B cell (primary cell): ENCODE results near the gene SLC35F2. TPM values are rescaled to one million over a fixed set of nuclear protein-coding genes. Genes with fewer than 3 reads are reported as not detected.

Experiments used
- ATAC-seq: fragments of 200-7000 bp; cut with Tn5 transposase; one replicate; pipeline ENCODE4 v1.10.0; 2021; ENCODE audit warnings: low read depth, mild to moderate bottlenecking, moderate number of reproducible peaks, moderate library complexity
- CTCF ChIA-PET: fragments of 350-600 bp; sonication (Branson Sonifier 250); formaldehyde crosslinking; loops from one replicate; lab custom pipeline; 2021; ENCODE audit warnings: antibody characterized with exemption, inconsistent platforms; lab: Charles Lee
- POLR2A ChIA-PET: fragments of 350-600 bp; sonication (Branson Sonifier 250); formaldehyde crosslinking; loops from one replicate; lab custom pipeline; 2021; ENCODE audit warnings: antibody characterized with exemption; lab: Charles Lee
- DNase-seq: peaks from one replicate; pipeline ENCODE4 v3.0.0; 2013
- H2AFZ ChIP-seq: 2 replicates; pipeline ENCODE4 v1.6.1; 2012; ENCODE audit warnings: mild to moderate bottlenecking, low read depth, low read length; ENCODE audit not compliant: insufficient read depth, poor library complexity, severe bottlenecking
- H3K27ac ChIP-seq, 2 donors: 1 replicate in 1 of 2; 2 replicates in 1 of 2; pipeline ENCODE4 v1.5.1; 2012 to 2013; ENCODE audit warnings: low read length in 2 of 2, mild to moderate bottlenecking in 2 of 2, moderate library complexity in 1 of 2
- H3K27me3 ChIP-seq, 4 experiments: fragments of 200-600 bp in 1 of 4; sonication (generic) in 1 of 4; replicated peaks in 1 of 4; 1 replicate in 2 of 4; 2 replicates in 2 of 4; pipeline versions ENCODE4 v1.6.1 to v1.7.0; 2013 to 2016; ENCODE audit warnings: low read length in 3 of 4, mild to moderate bottlenecking in 2 of 4, mixed read lengths in 1 of 4, moderate library complexity in 1 of 4; ENCODE audit not compliant: insufficient read depth in 4 of 4, control insufficient read depth in 3 of 4; ENCODE audit errors: control extremely low read depth in 1 of 4
- H3K36me3 ChIP-seq, 2 experiments: replicated peaks in 1 of 2; 1 replicate in 1 of 2; 2 replicates in 1 of 2; pipeline versions ENCODE4 v1.6.1 to v1.7.1; 2013; ENCODE audit warnings: low read length in 1 of 2; ENCODE audit not compliant: insufficient read depth in 2 of 2, control insufficient read depth in 1 of 2; ENCODE audit errors: control extremely low read depth in 1 of 2, extremely low read depth in 1 of 2
- H3K4me1 ChIP-seq, 2 donors: fragments of 200-600 bp in 1 of 2; sonication (generic) in 1 of 2; 1 replicate in 1 of 2; 2 replicates in 1 of 2; pipeline versions ENCODE4 v1.5.1 to v1.6.1; 2013 to 2017; ENCODE audit warnings: low read length in 2 of 2; ENCODE audit not compliant: control insufficient read depth in 2 of 2, insufficient read depth in 2 of 2
- H3K4me2 ChIP-seq: replicated peaks from 2 replicates; pipeline ENCODE3; 2012; ENCODE audit warnings: mild to moderate bottlenecking, low read depth, low read length; ENCODE audit not compliant: poor library complexity, severe bottlenecking
- H3K4me3 ChIP-seq, 5 experiments: fragments of 200-600 bp in 1 of 5; sonication (generic) in 1 of 5; 1 replicate in 3 of 5; 2 replicates in 2 of 5; pipeline versions ENCODE4 v1.5.1 to v1.7.0; 2011 to 2016; ENCODE audit warnings: low read length in 4 of 5, mild to moderate bottlenecking in 4 of 5, low read depth in 2 of 5, control low read depth in 1 of 5, moderate library complexity in 1 of 5; ENCODE audit not compliant: insufficient read depth in 1 of 5; ENCODE audit errors: control extremely low read depth in 1 of 5, extremely low read depth in 1 of 5
- H3K79me2 ChIP-seq: fragments of 200-600 bp; sonication (generic); one replicate; pipeline ENCODE4 v1.6.0; 2016; ENCODE audit warnings: low read length; ENCODE audit not compliant: control insufficient read depth, insufficient read depth
- H3K9ac ChIP-seq: fragments of 200-600 bp; sonication (generic); 2 replicates; pipeline ENCODE4 v1.6.1; 2017; ENCODE audit warnings: mild to moderate bottlenecking, low read length, moderate library complexity
- H3K9me3 ChIP-seq, 3 donors: one replicate each; pipeline versions ENCODE4 v1.6.1 to v1.7.1; 2013; ENCODE audit warnings: low read length in 2 of 3; ENCODE audit not compliant: control insufficient read depth in 2 of 3, insufficient read depth in 1 of 3; ENCODE audit errors: control extremely low read depth in 1 of 3
- H4K20me1 ChIP-seq: 2 replicates; pipeline ENCODE4 v1.6.0; 2012; ENCODE audit warnings: mild to moderate bottlenecking, low read length; ENCODE audit not compliant: insufficient read depth, control insufficient read depth, poor library complexity, severe bottlenecking
- H3K27ac Mint-ChIP-seq: one replicate; pipeline ENCODE4 v1.8.0; 2021; ENCODE audit warnings: mixed read lengths
- H3K27me3 Mint-ChIP-seq: one replicate; pipeline ENCODE4 v1.8.0; 2021; ENCODE audit warnings: mixed read lengths
- H3K4me1 Mint-ChIP-seq: one replicate; pipeline ENCODE4 v1.8.0; 2021; ENCODE audit warnings: mixed read lengths
- H3K4me3 Mint-ChIP-seq: one replicate; pipeline ENCODE4 v1.8.0; 2021; ENCODE audit warnings: mixed read lengths
- H3K9me3 Mint-ChIP-seq: one replicate; pipeline ENCODE4 v1.8.0; 2022; ENCODE audit warnings: mixed read lengths; ENCODE audit not compliant: insufficient read depth
- EZH2 ChIP-seq: IDR thresholded peaks from 2 replicates; pipeline ENCODE4 v1.6.1; 2012; ENCODE audit warnings: borderline replicate concordance, low read depth, mild to moderate bottlenecking, moderate library complexity, low read length; ENCODE audit not compliant: insufficient read depth, poor library complexity, severe bottlenecking
- WGBS: methylation state at CpG from one replicate; pipeline ENCODE4 v1.1.5; 2013; ENCODE audit warnings: missing lambda C conversion rate; ENCODE audit not compliant: insufficient coverage; 5-methylcytosine and 5-hydroxymethylcytosine counted together
- intact Hi-C: fragments of 100-400 bp; cut with micrococcal nuclease; formaldehyde crosslinking; loops from one replicate; pipeline ENCODE4 v1.10.0; 2022
- polyA plus RNA-seq: library from polyadenylated mRNA; depleted of rRNA; stranded (reverse); fragments of >200 nt; gene quantifications from 2 replicates; pipeline ENCODE4 v1.2.3, GENCODE V29; 2012
- total RNA-seq, 2 donors: library from RNA; stranded (reverse); fragments of 120-200 nt in 1 of 2; gene quantifications; 1 replicate in 1 of 2; 2 replicates in 1 of 2; pipeline versions ENCODE4 v1.2.3 to v1.2.4, GENCODE V29; 2013 to 2022
- TF ChIP-seq, protein P1 (sequence below): fragments of 200-600 bp; IDR thresholded peaks from one replicate; pipeline ENCODE4 v1.8.0; 2022; ENCODE audit warnings: antibody characterized with exemption, mild to moderate bottlenecking

SLC35F2 gene
- total and polyA plus RNA-seq, 2 donors (not counting 1 experiment from before 2014, with no cell fraction given), result 10.9 TPM

GRCh38 chr11:107810875-107811274 lies 47.7 kb downstream of the SLC35F2 start:
- H3K9me3 Mint-ChIP-seq, result no peaks in the 10 kb centered on the region
- H3K9me3 ChIP-seq, result no peaks in the 10 kb centered on the region
- H3K27me3 Mint-ChIP-seq, result no peaks in the 10 kb centered on the region
- no peak overlapping the region for H2AFZ ChIP-seq
- no peak for TF ChIP-seq EZH2
- TF ChIP-seq, protein P1, sequence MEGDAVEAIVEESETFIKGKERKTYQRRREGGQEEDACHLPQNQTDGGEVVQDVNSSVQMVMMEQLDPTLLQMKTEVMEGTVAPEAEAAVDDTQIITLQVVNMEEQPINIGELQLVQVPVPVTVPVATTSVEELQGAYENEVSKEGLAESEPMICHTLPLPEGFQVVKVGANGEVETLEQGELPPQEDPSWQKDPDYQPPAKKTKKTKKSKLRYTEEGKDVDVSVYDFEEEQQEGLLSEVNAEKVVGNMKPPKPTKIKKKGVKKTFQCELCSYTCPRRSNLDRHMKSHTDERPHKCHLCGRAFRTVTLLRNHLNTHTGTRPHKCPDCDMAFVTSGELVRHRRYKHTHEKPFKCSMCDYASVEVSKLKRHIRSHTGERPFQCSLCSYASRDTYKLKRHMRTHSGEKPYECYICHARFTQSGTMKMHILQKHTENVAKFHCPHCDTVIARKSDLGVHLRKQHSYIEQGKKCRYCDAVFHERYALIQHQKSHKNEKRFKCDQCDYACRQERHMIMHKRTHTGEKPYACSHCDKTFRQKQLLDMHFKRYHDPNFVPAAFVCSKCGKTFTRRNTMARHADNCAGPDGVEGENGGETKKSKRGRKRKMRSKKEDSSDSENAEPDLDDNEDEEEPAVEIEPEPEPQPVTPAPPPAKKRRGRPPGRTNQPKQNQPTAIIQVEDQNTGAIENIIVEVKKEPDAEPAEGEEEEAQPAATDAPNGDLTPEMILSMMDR, result no peak
- CTCF ChIA-PET, result no interaction called here
- H3K9ac ChIP-seq, result no peak overlapping the region
- POLR2A ChIA-PET, result no interaction called here
- peaks cover 2 to 20% of the 10 kb centered on the region in 2 experiments for H3K36me3 ChIP-seq
- no peak overlapping the region for H3K27ac Mint-ChIP-seq
- no peaks in the 10 kb centered on the region for H3K4me1 ChIP-seq
- H3K4me2 ChIP-seq, result no peak overlapping the region
- no peaks in the 10 kb centered on the region for H3K79me2 ChIP-seq
- H4K20me1 ChIP-seq, result no peaks in the 10 kb centered on the region
- no peak overlapping the region for H3K4me3 Mint-ChIP-seq
- H3K4me1 Mint-ChIP-seq, result no peaks in the 10 kb centered on the region
- intact Hi-C loops, result no loop called here
- H3K27ac ChIP-seq, result no peak overlapping the region
- ATAC-seq (no peak), DNase-seq (no peak)
- H3K27me3 ChIP-seq, result no peaks in the 10 kb centered on the region
- H3K4me3 ChIP-seq, result no peak overlapping the region

GRCh38 chr11:107808521-107808920 lies 50.1 kb downstream of the SLC35F2 start:
- ATAC-seq, result no peak
- intact Hi-C loops, result no loop called here
- H3K27me3 ChIP-seq, result no peaks in the 10 kb centered on the region
- Mint-ChIP-seq H3K9me3 (no peaks in the 10 kb centered on the region), H3K4me3 (no peak overlapping the region), H3K27me3 (no peaks in the 10 kb centered on the region), H3K4me1 (no peaks in the 10 kb centered on the region), H3K27ac (no peak overlapping the region)
- H4K20me1 ChIP-seq, result no peaks in the 10 kb centered on the region
- no peak overlapping the region for H3K4me2 ChIP-seq
- no peaks in the 10 kb centered on the region for H3K4me1 ChIP-seq
- H2AFZ ChIP-seq, result no peak overlapping the region
- no peak for DNase-seq
- no peak overlapping the region for H3K27ac ChIP-seq
- WGBS, result 96% methylated on average over 2 of the region's 4 CpGs
- peaks cover 2 to 31% of the 10 kb centered on the region in 2 experiments for H3K36me3 ChIP-seq
- ChIA-PET CTCF (no interaction called here), POLR2A (no interaction called here)
- no peaks in the 10 kb centered on the region for H3K9me3 ChIP-seq
- H3K79me2 ChIP-seq, result no peaks in the 10 kb centered on the region
- no peak for TF ChIP-seq EZH2
- TF ChIP-seq, protein P1, result no peak
- H3K4me3 ChIP-seq, result no peak overlapping the region
- no peak overlapping the region for H3K9ac ChIP-seq
